PFSK-1 (cell line): ENCODE results near the gene PITRM1.
A peak's percentile ranks its signal among the peaks of the same experiment; 100 is the strongest.

ENCODE experiments used
- FOXP2 ChIP-seq: optimal IDR thresholded peaks from 2 replicates; pipeline ENCODE3; 2011; ENCODE audit warnings: borderline replicate concordance, control low read depth, inconsistent platforms; ENCODE audit not compliant: insufficient read depth; ENCODE audit errors: extremely low read length, extremely low read depth
- POLR2AphosphoS5 ChIP-seq: IDR thresholded peaks from 2 replicates; pipeline ENCODE4 v1.6.1; 2012; ENCODE audit warnings: low read depth, mild to moderate bottlenecking, control low read depth, low read length, moderate library complexity
- REST ChIP-seq, 2 experiments: IDR thresholded peaks; 2 replicates each; pipeline versions ENCODE4 v1.6.1 to v1.8.0; 2011 to 2012; ENCODE audit warnings: low read depth in 2 of 2, low read length in 2 of 2, control low read depth in 1 of 2, inconsistent platforms in 1 of 2, mild to moderate bottlenecking in 1 of 2, moderate library complexity in 1 of 2; ENCODE audit not compliant: insufficient read depth in 1 of 2
- SIN3A ChIP-seq: IDR thresholded peaks from 2 replicates; pipeline ENCODE4 v1.6.1; 2012; ENCODE audit warnings: mild to moderate bottlenecking, low read length, moderate library complexity, borderline replicate concordance; ENCODE audit not compliant: insufficient read depth
- TAF1 ChIP-seq: IDR thresholded peaks from 2 replicates; pipeline ENCODE4 v1.6.1; 2012; ENCODE audit warnings: low read length, control low read depth, borderline replicate concordance; ENCODE audit not compliant: insufficient read depth

Gene PITRM1

DNA sequence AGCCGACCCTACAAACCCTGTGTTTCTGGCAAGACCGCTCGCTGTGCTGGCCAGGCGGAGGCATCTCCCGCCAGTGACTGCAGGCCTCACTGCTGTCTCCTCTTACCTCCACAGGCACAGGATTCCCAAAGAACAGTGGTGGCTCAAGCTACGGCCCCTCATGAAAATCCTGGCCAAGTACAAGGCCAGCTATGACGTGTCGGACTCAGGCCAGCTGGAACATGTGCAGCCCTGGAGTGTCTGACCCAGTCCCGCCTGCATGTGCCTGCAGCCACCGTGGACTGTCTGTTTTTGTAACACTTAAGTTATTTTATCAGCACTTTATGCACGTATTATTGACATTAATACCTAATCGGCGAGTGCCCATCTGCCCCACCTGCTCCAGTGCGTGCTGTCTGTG, 36.2 kb downstream of the PITRM1 start:
- no peak for TF ChIP-seq FOXP2
- TF ChIP-seq TAF1, result no peak
- no peak for TF ChIP-seq REST (IDR thresholded peaks at IDR 0.05; ENCODE audit: insufficient read depth in 1 of 2, low read depth in 2 of 2, low read length in 2 of 2)
- no peak for TF ChIP-seq POLR2AphosphoS5
- no peak for TF ChIP-seq SIN3A

GRCh38 chr10:3135006-3135405, 37.6 kb downstream of the PITRM1 start:
- TF ChIP-seq FOXP2 (no peak), TAF1 (no peak), REST (IDR thresholded peaks at IDR 0.05; ENCODE audit: insufficient read depth in 1 of 2, low read depth in 2 of 2, low read length in 2 of 2) (no peak), POLR2AphosphoS5 (no peak), SIN3A (no peak)

DNA sequence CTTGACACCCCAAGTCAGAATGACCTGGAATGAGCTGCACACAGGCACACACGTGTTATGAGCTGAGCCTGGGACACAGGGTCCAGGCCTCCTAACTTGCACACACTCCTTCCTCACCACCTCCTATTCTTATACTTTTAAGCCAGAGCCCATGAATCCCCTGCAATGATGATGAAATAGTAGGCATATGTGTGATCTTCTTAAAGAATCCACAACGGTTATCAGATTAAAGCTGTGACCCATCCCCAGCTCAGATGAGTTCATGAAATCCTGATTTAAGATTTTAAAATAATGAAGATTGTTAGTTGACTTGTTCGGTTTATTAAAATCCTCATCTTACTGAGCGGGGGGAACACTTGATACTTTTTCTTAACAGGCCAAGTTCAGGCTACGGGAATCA, 38.6 kb downstream of the PITRM1 start:
- TF ChIP-seq FOXP2, result no peak
- no peak for TF ChIP-seq POLR2AphosphoS5
- TF ChIP-seq SIN3A, result no peak
- no peak for TF ChIP-seq TAF1
- no peak for TF ChIP-seq REST (IDR thresholded peaks at IDR 0.05; ENCODE audit: insufficient read depth in 1 of 2, low read depth in 2 of 2, low read length in 2 of 2)

DNA sequence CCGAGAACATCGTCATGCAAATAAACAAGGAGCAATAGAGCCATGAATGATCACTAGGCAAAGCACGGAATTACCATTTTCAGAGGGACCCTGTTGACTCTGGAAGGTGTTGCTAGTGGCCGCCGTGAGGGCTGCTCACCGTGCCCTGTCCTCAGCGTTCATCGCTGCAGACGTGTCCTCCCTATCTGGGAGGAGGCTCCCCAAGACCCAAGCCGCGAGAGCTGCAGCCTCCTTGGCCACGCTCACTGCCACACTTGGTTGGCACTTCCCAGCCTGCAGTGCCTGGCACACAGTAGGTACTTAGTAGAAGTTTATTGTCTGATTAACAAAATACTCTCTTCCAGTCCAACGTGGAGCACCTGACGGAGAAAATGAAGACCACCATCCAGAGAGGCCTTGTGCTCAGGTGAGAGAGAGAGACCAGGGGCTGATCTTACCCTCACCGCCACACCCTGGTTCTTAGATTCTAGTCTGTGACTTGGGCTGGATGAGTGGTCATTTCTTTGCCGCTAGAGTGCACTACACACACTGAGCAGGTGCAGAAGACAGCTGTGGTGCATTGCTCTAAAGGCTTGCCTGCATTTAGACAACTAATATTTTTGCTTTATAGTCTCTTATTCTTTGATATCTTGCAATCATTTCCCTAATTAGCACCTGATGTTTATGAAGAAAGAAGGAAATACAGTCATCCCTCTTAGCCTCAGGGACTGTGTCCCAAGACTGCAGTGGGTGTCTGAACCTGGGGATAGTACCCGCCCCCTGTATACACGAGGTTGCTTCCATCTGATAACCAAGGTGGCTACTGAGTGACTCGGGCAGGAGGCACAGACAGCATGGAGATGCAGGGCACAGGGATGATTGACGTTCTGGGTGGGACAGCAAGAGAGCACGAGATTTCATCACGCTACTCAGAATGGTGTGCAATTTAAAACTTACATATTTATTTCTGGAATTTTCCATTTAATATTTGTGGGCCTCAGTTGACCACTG, 40.3 kb downstream of the PITRM1 start:
- TF ChIP-seq POLR2AphosphoS5, result peak; percentile 24; the same call in 1 of the 2 replicates
- no peak for TF ChIP-seq FOXP2

DNA sequence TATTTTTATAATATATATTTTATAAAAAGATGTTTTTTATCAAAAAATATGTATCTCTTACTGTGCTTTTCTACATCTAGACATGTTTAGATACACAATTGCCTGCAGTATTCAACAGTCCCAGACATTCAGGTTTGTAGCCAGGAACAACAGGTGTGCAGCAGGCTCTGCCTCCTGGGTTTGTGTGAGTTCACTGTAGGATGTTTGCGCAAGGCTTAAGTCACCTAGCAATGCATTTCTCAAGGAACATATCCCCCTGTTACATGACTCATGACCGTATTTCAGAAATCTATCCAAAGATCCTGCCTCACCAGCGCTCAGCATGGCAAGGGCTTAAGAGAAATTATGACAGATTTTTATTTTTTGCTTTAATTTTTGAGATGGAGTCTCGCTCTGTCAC, 41.5 kb downstream of the PITRM1 start:
- TF ChIP-seq TAF1 (no peak), FOXP2 (no peak), POLR2AphosphoS5 (no peak), REST (IDR thresholded peaks at IDR 0.05; ENCODE audit: insufficient read depth in 1 of 2, low read depth in 2 of 2, low read length in 2 of 2) (no peak), SIN3A (no peak)
